Peyer's patch (tissue), 4 donors: Measurements from ENCODE around the gene ITGB2.

ENCODE experiments used
- POLR2A ChIP-seq, 2 donors: fragments of 450-650 bp; IDR thresholded peaks; one replicate each; pipeline ENCODE4 v1.5.1; 2017; ENCODE audit warnings: antibody characterized with exemption in 2 of 2, mild to moderate bottlenecking in 2 of 2, moderate library complexity in 2 of 2
- TF ChIP-seq, protein P1 (sequence below), 6 experiments: fragments of 450-650 bp in 4 of 6; fragments of 200-600 bp in 2 of 6; sonication (generic) in 1 of 6; IDR thresholded peaks; one replicate each; pipeline ENCODE4 v1.5.1; 2017 to 2019; ENCODE audit warnings: antibody characterized with exemption in 6 of 6, mild to moderate bottlenecking in 3 of 6, moderate library complexity in 1 of 6

DNA sequence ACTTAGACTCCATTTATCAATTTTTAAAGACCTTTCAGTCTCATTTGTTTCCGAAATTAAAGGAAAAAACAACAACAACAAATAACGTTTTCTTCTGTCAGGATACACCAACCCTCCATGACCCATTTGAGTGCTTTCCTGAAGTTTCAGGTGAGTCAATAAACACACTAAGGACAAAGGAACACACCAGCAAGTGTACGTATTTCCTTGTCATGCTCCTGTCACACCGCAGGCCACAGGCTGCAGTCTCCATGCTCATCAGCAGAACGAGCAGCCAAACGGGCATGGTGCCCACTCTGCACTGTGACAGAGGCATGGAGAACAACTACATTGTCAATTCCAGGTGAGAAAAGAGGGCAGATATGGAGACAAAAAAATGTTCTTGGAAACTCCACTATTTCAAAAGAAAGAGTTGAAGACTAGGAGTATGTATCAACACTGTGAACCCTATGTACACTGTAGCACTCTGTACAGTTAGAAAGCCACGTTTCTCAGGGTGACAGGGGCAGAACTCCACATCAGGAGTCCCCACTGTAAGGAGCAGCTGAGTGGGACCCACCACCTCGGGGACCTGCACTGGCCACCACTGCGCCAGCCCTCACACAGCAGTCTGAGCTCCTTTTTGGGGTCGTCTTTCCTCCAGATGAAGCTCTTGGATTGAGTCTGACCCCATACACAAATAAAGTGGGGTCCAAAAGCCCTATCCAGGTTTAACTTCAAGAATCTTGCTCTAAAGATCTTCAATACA lies 49.8 kb downstream of the ITGB2 start:
- TF ChIP-seq POLR2A (IDR thresholded peaks at IDR 0.05) = no peak
- TF ChIP-seq, protein P1, sequence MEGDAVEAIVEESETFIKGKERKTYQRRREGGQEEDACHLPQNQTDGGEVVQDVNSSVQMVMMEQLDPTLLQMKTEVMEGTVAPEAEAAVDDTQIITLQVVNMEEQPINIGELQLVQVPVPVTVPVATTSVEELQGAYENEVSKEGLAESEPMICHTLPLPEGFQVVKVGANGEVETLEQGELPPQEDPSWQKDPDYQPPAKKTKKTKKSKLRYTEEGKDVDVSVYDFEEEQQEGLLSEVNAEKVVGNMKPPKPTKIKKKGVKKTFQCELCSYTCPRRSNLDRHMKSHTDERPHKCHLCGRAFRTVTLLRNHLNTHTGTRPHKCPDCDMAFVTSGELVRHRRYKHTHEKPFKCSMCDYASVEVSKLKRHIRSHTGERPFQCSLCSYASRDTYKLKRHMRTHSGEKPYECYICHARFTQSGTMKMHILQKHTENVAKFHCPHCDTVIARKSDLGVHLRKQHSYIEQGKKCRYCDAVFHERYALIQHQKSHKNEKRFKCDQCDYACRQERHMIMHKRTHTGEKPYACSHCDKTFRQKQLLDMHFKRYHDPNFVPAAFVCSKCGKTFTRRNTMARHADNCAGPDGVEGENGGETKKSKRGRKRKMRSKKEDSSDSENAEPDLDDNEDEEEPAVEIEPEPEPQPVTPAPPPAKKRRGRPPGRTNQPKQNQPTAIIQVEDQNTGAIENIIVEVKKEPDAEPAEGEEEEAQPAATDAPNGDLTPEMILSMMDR (IDR thresholded peaks at IDR 0.05) = no peak
